Liver (tissue), 9 donors: ENCODE measurements around the gene CFAP97D2. TPM values are rescaled to one million over a fixed set of nuclear protein-coding genes. Genes with fewer than 3 reads are reported as not detected.
"Not testable (repeated sequence)": the region's sequence is repeated elsewhere in the genome, so short reads cannot be mapped to it uniquely, and the experiment has no call there.

ENCODE experiments used
- DNase-seq: peaks from one replicate; pipeline ENCODE4 v3.0.0-alpha.2; 2017; ENCODE audit warnings: low spot score
- H3K27ac ChIP-seq, 2 donors: one replicate each; pipeline ENCODE4 v1.7.0; 2013; ENCODE audit warnings: inconsistent platforms in 2 of 2, low read length in 2 of 2, control low read depth in 1 of 2, low read depth in 1 of 2, mild to moderate bottlenecking in 1 of 2
- H3K27me3 ChIP-seq, 4 donors: one replicate each; pipeline versions ENCODE4 v1.6.1 to v1.7.0; 2013; ENCODE audit warnings: low read length in 3 of 4, inconsistent platforms in 1 of 4, mild to moderate bottlenecking in 1 of 4, moderate library complexity in 1 of 4; ENCODE audit not compliant: control insufficient read depth in 4 of 4, insufficient read depth in 4 of 4
- H3K36me3 ChIP-seq, 4 donors: one replicate each; pipeline versions ENCODE4 v1.6.1 to v1.7.0; 2013; ENCODE audit warnings: low read length in 3 of 4, mild to moderate bottlenecking in 3 of 4, low read depth in 1 of 4, moderate library complexity in 1 of 4; ENCODE audit not compliant: control insufficient read depth in 4 of 4, insufficient read depth in 3 of 4
- H3K4me1 ChIP-seq, 4 donors: one replicate each; pipeline versions ENCODE4 v1.6.1 to v1.7.0; 2013; ENCODE audit warnings: low read length in 3 of 4, mild to moderate bottlenecking in 3 of 4, moderate library complexity in 1 of 4; ENCODE audit not compliant: control insufficient read depth in 4 of 4, insufficient read depth in 4 of 4
- H3K4me3 ChIP-seq, 3 donors: one replicate each; pipeline versions ENCODE4 v1.6.1 to v1.7.0; 2013; ENCODE audit warnings: low read length in 3 of 3, control low read depth in 1 of 3, low read depth in 1 of 3, mild to moderate bottlenecking in 1 of 3
- H3K9ac ChIP-seq, 2 donors: one replicate each; pipeline ENCODE4 v1.7.0; 2013; ENCODE audit warnings: low read length in 2 of 2, mild to moderate bottlenecking in 2 of 2, moderate library complexity in 2 of 2, control low read depth in 1 of 2, low read depth in 1 of 2
- H3K9me3 ChIP-seq, 4 donors: one replicate each; pipeline versions ENCODE4 v1.6.1 to v1.7.0; 2013; ENCODE audit warnings: low read length in 3 of 4; ENCODE audit not compliant: control insufficient read depth in 4 of 4
- ATF3 ChIP-seq: IDR thresholded peaks from 2 replicates; pipeline ENCODE4 v1.6.1; 2016; ENCODE audit warnings: antibody characterized with exemption
- CTCF ChIP-seq: fragments of 150-350 bp; IDR thresholded peaks from 2 replicates; pipeline ENCODE4 v1.5.1; 2017; ENCODE audit warnings: improper control_type of control experiment, low read depth, low read length; ENCODE audit not compliant: missing input control
- FOXA2 ChIP-seq: IDR thresholded peaks from 2 replicates; pipeline ENCODE4 v1.6.1; 2016; ENCODE audit warnings: antibody characterized with exemption
- GABPA ChIP-seq, 2 donors: IDR thresholded peaks in 1 of 2; conservative IDR thresholded peaks in 1 of 2; 2 replicates each; pipeline ENCODE4 v1.6.1; 2016; ENCODE audit warnings: antibody characterized with exemption in 2 of 2, mild to moderate bottlenecking in 1 of 2, moderate library complexity in 1 of 2
- HNF4A ChIP-seq, 2 donors: conservative IDR thresholded peaks; 2 replicates each; pipeline ENCODE4 v1.6.1; 2016; ENCODE audit warnings: antibody characterized with exemption in 2 of 2, mild to moderate bottlenecking in 2 of 2
- HNF4G ChIP-seq: IDR thresholded peaks from 2 replicates; pipeline ENCODE4 v1.6.1; 2016; ENCODE audit warnings: antibody characterized with exemption
- JUND ChIP-seq, 2 donors: IDR thresholded peaks; 2 replicates each; pipeline ENCODE4 v1.6.1; 2016; ENCODE audit warnings: antibody characterized with exemption in 2 of 2
- RAD21 ChIP-seq, 2 donors: IDR thresholded peaks; 2 replicates each; pipeline ENCODE4 v1.6.1; 2016; ENCODE audit warnings: antibody characterized with exemption in 2 of 2, mild to moderate bottlenecking in 2 of 2
- REST ChIP-seq: IDR thresholded peaks from 2 replicates; pipeline ENCODE4 v1.6.1; 2016; ENCODE audit warnings: antibody characterized with exemption, mild to moderate bottlenecking
- RXRA ChIP-seq, 2 donors: IDR thresholded peaks; 2 replicates each; pipeline ENCODE4 v1.6.1; 2017 to 2018; ENCODE audit warnings: antibody characterized with exemption in 2 of 2, mild to moderate bottlenecking in 1 of 2
- TAF1 ChIP-seq: conservative IDR thresholded peaks from 2 replicates; pipeline ENCODE4 v1.6.1; 2016; ENCODE audit warnings: antibody characterized with exemption, mild to moderate bottlenecking
- ZBTB33 ChIP-seq: IDR thresholded peaks from 2 replicates; pipeline ENCODE4 v1.6.1; 2016; ENCODE audit warnings: antibody characterized with exemption
- WGBS: extraction: QIAGEN DNeasy Blood & Tissue Kit; methylation state at CpG from one replicate; pipeline ENCODE4 v1.1.7; 2013; 5-methylcytosine and 5-hydroxymethylcytosine counted together
- polyA plus RNA-seq, 2 donors: library from polyadenylated mRNA; stranded (reverse) in 1 of 2; unstranded in 1 of 2; fragments of 200-250 nt in 1 of 2; fragments of >200 nt in 1 of 2; fragmentation: Nextera tagmentation in 1 of 2; extraction: Ambion mirVana in 1 of 2; gene quantifications; one replicate each; pipeline versions ENCODE4 v1.2.1 to v1.2.3, GENCODE V29; 2013 to 2015
- total RNA-seq, 2 donors: library from RNA; depleted of rRNA; stranded (reverse); fragments of >200 nt; gene quantifications; one replicate each; pipeline ENCODE4 v1.2.3, GENCODE V29; 2014
- donor health status: healthy.
- donor health status: healthy.
- donor health status: healthy.
- donor health status: healthy.
- donor health status: healthy.

Gene CFAP97D2
- total and polyA plus RNA-seq, 4 donors, result not detected

GRCh38 chr13:114157869-114158495 is 21.1 kb upstream of the CFAP97D2 start:
- DNase-seq, result no peak
- no peak overlapping the region for H3K27ac ChIP-seq
- no peaks in the 10 kb centered on the region for H3K9me3 ChIP-seq
- H3K4me3 ChIP-seq, result no peak overlapping the region
- H3K4me1 ChIP-seq, result peaks cover 0 to 8% (median 2%) of the 10 kb centered on the region in 4 donors
- no peaks in the 10 kb centered on the region for H3K27me3 ChIP-seq
- H3K36me3 ChIP-seq, result no peaks in the 10 kb centered on the region
- WGBS, result 71% methylated on average over 11 of the region's 11 CpGs
- no peak overlapping the region for H3K9ac ChIP-seq
- TF ChIP-seq CTCF (no peak), JUND (IDR thresholded peaks at IDR 0.05) (no peak), RAD21 (IDR thresholded peaks at IDR 0.05) (no peak), HNF4G (no peak), FOXA2 (no peak), GABPA (IDR thresholded peaks at IDR 0.05 in 1 of 2, conservative IDR thresholded peaks at IDR 0.05 in 1 of 2) (no peak), HNF4A (conservative IDR thresholded peaks at IDR 0.05) (no peak), REST (no peak), ZBTB33 (no peak), RXRA (IDR thresholded peaks at IDR 0.05) (no peak), ATF3 (no peak), TAF1 (no peak)

- not testable (repeated sequence) for H3K4me1 ChIP-seq, H3K36me3 ChIP-seq, H3K9ac ChIP-seq, H3K27me3 ChIP-seq, H3K27ac ChIP-seq, H3K9me3 ChIP-seq, H3K4me3 ChIP-seq, DNase-seq
- WGBS, result 78% methylated on average over 13 of the region's 13 CpGs
These were observed 20.0 kb upstream of the CFAP97D2 start for GRCh38 chr13:114158869-114159666.
